ENCODE measurements around the gene PARP8.

GRCh38 chr5:50823568-50823967 lies 157.1 kb downstream of the PARP8 start:
- TF ChIP-seq, protein P1, sequence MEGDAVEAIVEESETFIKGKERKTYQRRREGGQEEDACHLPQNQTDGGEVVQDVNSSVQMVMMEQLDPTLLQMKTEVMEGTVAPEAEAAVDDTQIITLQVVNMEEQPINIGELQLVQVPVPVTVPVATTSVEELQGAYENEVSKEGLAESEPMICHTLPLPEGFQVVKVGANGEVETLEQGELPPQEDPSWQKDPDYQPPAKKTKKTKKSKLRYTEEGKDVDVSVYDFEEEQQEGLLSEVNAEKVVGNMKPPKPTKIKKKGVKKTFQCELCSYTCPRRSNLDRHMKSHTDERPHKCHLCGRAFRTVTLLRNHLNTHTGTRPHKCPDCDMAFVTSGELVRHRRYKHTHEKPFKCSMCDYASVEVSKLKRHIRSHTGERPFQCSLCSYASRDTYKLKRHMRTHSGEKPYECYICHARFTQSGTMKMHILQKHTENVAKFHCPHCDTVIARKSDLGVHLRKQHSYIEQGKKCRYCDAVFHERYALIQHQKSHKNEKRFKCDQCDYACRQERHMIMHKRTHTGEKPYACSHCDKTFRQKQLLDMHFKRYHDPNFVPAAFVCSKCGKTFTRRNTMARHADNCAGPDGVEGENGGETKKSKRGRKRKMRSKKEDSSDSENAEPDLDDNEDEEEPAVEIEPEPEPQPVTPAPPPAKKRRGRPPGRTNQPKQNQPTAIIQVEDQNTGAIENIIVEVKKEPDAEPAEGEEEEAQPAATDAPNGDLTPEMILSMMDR (conservative IDR thresholded peaks at IDR 0.05; ENCODE audit: low read depth, low read length) = no peak
- TF ChIP-seq RCOR1 (IDR thresholded peaks at IDR 0.05; ENCODE audit: insufficient replicate concordance, low read length) (no peak), POLR2A (IDR thresholded peaks at IDR 0.05; ENCODE audit: low read depth, low read length) (no peak), MAFK (IDR thresholded peaks at IDR 0.05; ENCODE audit: low read depth, low read length) (no peak), MXI1 (IDR thresholded peaks at IDR 0.05; ENCODE audit: borderline replicate concordance, low read depth, low read length) (no peak), USF2 (IDR thresholded peaks at IDR 0.05; ENCODE audit: low read depth, low read length) (no peak), RFX5 (IDR thresholded peaks at IDR 0.05; ENCODE audit: low read depth, low read length) (no peak), ELK1 (IDR thresholded peaks at IDR 0.05; ENCODE audit: borderline replicate concordance, low read depth, low read length) (no peak), CEBPB (IDR thresholded peaks at IDR 0.05; ENCODE audit: low read depth, low read length) (no peak)

Measured in IMR-90 (cell line).